Esophagus squamous epithelium (tissue), 4 donors: ENCODE measurements around the gene TMEM179B.

Experiments used
- POLR2A ChIP-seq, 4 donors: fragments of 450-650 bp; IDR thresholded peaks; one replicate each; pipeline ENCODE4 v1.6.1; 2017; ENCODE audit warnings: antibody characterized with exemption in 4 of 4, mild to moderate bottlenecking in 4 of 4, moderate library complexity in 3 of 4
- TF ChIP-seq, protein P1 (sequence below), 6 experiments: fragments of 450-650 bp in 4 of 6; fragments of 200-600 bp in 2 of 6; sonication (generic) in 2 of 6; IDR thresholded peaks; one replicate each; pipeline ENCODE4 v1.5.1; 2016 to 2019; ENCODE audit warnings: antibody characterized with exemption in 6 of 6, mild to moderate bottlenecking in 4 of 6, moderate library complexity in 4 of 6

DNA sequence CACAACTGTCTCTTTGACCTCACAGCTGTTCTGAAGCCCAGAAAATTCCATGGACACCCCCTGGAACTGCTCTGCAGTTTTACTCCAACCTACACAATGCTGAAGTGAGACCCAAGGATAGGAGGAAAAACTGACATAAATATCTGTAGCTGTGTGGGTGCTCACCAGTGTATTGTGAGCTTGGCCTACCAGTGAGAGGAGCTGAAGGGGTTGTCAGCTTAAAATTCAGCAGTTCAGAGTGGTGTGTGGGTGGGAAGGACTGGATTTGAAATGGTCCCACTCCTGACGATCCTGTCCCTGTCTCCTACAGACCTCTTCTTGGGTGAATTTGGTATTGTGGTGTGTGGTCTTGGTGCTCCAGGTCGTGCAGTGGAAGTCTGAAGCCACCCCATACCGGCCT lies 2.4 kb downstream of the TMEM179B start:
- no peak for TF ChIP-seq POLR2A (IDR thresholded peaks at IDR 0.05)
- TF ChIP-seq, protein P1, sequence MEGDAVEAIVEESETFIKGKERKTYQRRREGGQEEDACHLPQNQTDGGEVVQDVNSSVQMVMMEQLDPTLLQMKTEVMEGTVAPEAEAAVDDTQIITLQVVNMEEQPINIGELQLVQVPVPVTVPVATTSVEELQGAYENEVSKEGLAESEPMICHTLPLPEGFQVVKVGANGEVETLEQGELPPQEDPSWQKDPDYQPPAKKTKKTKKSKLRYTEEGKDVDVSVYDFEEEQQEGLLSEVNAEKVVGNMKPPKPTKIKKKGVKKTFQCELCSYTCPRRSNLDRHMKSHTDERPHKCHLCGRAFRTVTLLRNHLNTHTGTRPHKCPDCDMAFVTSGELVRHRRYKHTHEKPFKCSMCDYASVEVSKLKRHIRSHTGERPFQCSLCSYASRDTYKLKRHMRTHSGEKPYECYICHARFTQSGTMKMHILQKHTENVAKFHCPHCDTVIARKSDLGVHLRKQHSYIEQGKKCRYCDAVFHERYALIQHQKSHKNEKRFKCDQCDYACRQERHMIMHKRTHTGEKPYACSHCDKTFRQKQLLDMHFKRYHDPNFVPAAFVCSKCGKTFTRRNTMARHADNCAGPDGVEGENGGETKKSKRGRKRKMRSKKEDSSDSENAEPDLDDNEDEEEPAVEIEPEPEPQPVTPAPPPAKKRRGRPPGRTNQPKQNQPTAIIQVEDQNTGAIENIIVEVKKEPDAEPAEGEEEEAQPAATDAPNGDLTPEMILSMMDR (IDR thresholded peaks at IDR 0.05) = no peak
